Gastroesophageal sphincter (tissue), 4 donors: ENCODE measurements around the gene PRKCQ. TPM values are rescaled to one million over a fixed set of nuclear protein-coding genes. Genes with fewer than 3 reads are reported as not detected.

Experiments
- ATAC-seq: fragments of 150-250 bp; one replicate; pipeline ENCODE4 v1.9.1; 2016; ENCODE audit warnings: mild to moderate bottlenecking, moderate library complexity
- H3K27ac ChIP-seq, 4 donors: fragments of 200-600 bp; sonication (generic) in 3 of 4; 1 replicate in 3 of 4; 2 replicates in 1 of 4; pipeline ENCODE4 v1.5.1; 2016 to 2019
- H3K27me3 ChIP-seq: fragments of 200-600 bp; sonication (generic); one replicate; pipeline ENCODE4 v1.5.1; 2019
- H3K36me3 ChIP-seq, 2 donors: fragments of 200-600 bp; sonication (generic); one replicate each; pipeline ENCODE4 v1.5.1; 2019; ENCODE audit warnings: control low read depth in 1 of 2
- H3K4me1 ChIP-seq, 3 donors: fragments of 200-600 bp; sonication (generic); 1 replicate in 2 of 3; 2 replicates in 1 of 3; pipeline ENCODE4 v1.5.1; 2016 to 2019; ENCODE audit warnings: control low read depth in 2 of 3
- H3K4me3 ChIP-seq, 2 donors: fragments of 200-600 bp; sonication (generic); one replicate each; pipeline ENCODE4 v1.5.1; 2019; ENCODE audit warnings: mild to moderate bottlenecking in 1 of 2, moderate library complexity in 1 of 2
- H3K9me3 ChIP-seq, 3 donors: fragments of 200-600 bp; sonication (generic); one replicate each; pipeline ENCODE4 v1.5.1; 2017 to 2019; ENCODE audit warnings: control low read depth in 2 of 3
- CTCF ChIP-seq, 4 experiments: fragments of 200-600 bp in 2 of 4; fragments of 450-650 bp in 2 of 4; sonication (generic) in 1 of 4; IDR thresholded peaks; one replicate each; pipeline ENCODE4 v1.5.1; 2017 to 2019; ENCODE audit warnings: antibody characterized with exemption in 4 of 4, mild to moderate bottlenecking in 2 of 4, moderate library complexity in 2 of 4
- EP300 ChIP-seq: sonication (generic); formaldehyde crosslinking; IDR thresholded peaks from one replicate; pipeline ENCODE4 v1.6.1; 2017; ENCODE audit warnings: antibody characterized with exemption, mild to moderate bottlenecking
- POLR2A ChIP-seq, 2 donors: fragments of 450-650 bp; IDR thresholded peaks; one replicate each; pipeline ENCODE4 v1.6.1; 2017; ENCODE audit warnings: antibody characterized with exemption in 2 of 2, mild to moderate bottlenecking in 2 of 2, moderate library complexity in 1 of 2
- POLR2AphosphoS5 ChIP-seq: sonication (generic); formaldehyde crosslinking; IDR thresholded peaks from one replicate; pipeline ENCODE4 v1.6.1; 2017; ENCODE audit warnings: antibody characterized with exemption
- whole genome bisulfite sequencing, 2 donors: methylation state at CpG; one replicate each; pipeline ENCODE4 v1.1.5; 2018; ENCODE audit warnings: low coverage in 1 of 2; 5-methylcytosine and 5-hydroxymethylcytosine counted together
- total RNA-seq, 4 donors: library from RNA; depleted of rRNA; stranded (reverse); fragments of >200 nt; gene quantifications; one replicate each; pipeline ENCODE4 v1.1.0, GENCODE V29; 2016

The PRKCQ gene
- total RNA-seq, 4 donors from 2014 or later, result 2.0 to 7.6 (median 4.3) TPM

- Histone ChIP-seq H3K9me3 (no peaks in the 10 kb centered on the region), H3K4me1 (peaks cover 0 to 27% (median 3%) of the 10 kb centered on the region in 3 donors), H3K4me3 (no peak overlapping the region), H3K27me3 (no peaks in the 10 kb centered on the region), H3K27ac (no peak overlapping the region), H3K36me3 (no peaks in the 10 kb centered on the region)
- WGBS, 2 donors, result 58 to 80% methylated on average over 2 to 8 of the region's 8 CpGs
- TF ChIP-seq POLR2A (IDR thresholded peaks at IDR 0.05) (no peak), CTCF (IDR thresholded peaks at IDR 0.05) (no peak), POLR2AphosphoS5 (no peak), EP300 (no peak)
- no peak for ATAC-seq
Measured at GRCh38 chr10:6402960-6403359, 177.1 kb downstream of the PRKCQ start.

GRCh38 chr10:6402349-6402709 is 177.7 kb downstream of the PRKCQ start:
- peaks cover 0 to 27% (median 3%) of the 10 kb centered on the region in 3 donors for H3K4me1 ChIP-seq
- no peak overlapping the region for H3K27ac ChIP-seq
- WGBS, 2 donors, result 65 to 71% methylated on average over 8 to 9 of the region's 9 CpGs
- no peaks in the 10 kb centered on the region for H3K36me3 ChIP-seq
- H3K27me3 ChIP-seq, result no peaks in the 10 kb centered on the region
- no peak overlapping the region for H3K4me3 ChIP-seq
- no peak for TF ChIP-seq CTCF (IDR thresholded peaks at IDR 0.05)
- TF ChIP-seq EP300, result no peak
- no peak for TF ChIP-seq POLR2AphosphoS5
- TF ChIP-seq POLR2A (IDR thresholded peaks at IDR 0.05), result no peak
- no peak for ATAC-seq
- no peaks in the 10 kb centered on the region for H3K9me3 ChIP-seq

- WGBS, 2 donors, result 6 to 11% methylated on average over 6 to 14 of the region's 18 CpGs
- peak; percentile 93 for ATAC-seq
Measured at GRCh38 chr10:6401558-6402348, 178.3 kb downstream of the PRKCQ start.

GRCh38 chr10:6400821-6401465 is 179.1 kb downstream of the PRKCQ start:
- 76 to 89% methylated on average over 11 to 12 of the region's 12 CpGs for WGBS, 2 donors
- no peak for ATAC-seq
- Histone ChIP-seq H3K4me1 (peaks cover 0 to 27% (median 3%) of the 10 kb centered on the region in 3 donors), H3K4me3 (no peak overlapping the region), H3K36me3 (no peaks in the 10 kb centered on the region), H3K27ac (peak overlapping the region in 3 of 4 donors; percentile 3 to 68 (median 63)), H3K27me3 (no peaks in the 10 kb centered on the region), H3K9me3 (no peaks in the 10 kb centered on the region)
- TF ChIP-seq EP300 (no peak), POLR2AphosphoS5 (no peak), CTCF (IDR thresholded peaks at IDR 0.05) (no peak), POLR2A (IDR thresholded peaks at IDR 0.05) (no peak)

More at GRCh38 chr10:6401558-6402348, 178.3 kb downstream of the PRKCQ start:
- peak; percentile 55 to 91 (median 86) for TF ChIP-seq CTCF (IDR thresholded peaks at IDR 0.05)
- TF ChIP-seq POLR2A (IDR thresholded peaks at IDR 0.05), result no peak
- peak overlapping the region; percentile 18 to 44 for H3K4me3 ChIP-seq
- H3K36me3 ChIP-seq, result no peaks in the 10 kb centered on the region
- H3K27me3 ChIP-seq, result no peaks in the 10 kb centered on the region
- H3K9me3 ChIP-seq, result no peaks in the 10 kb centered on the region
- peak overlapping the region in 3 of 4 donors; percentile 3 to 68 (median 63) for H3K27ac ChIP-seq
- H3K4me1 ChIP-seq, result peaks cover 0 to 27% (median 3%) of the 10 kb centered on the region in 3 donors
